ENCODE measurements around the gene TMPRSS9. TPM values are rescaled to one million over a fixed set of nuclear protein-coding genes. Genes with fewer than 3 reads are reported as not detected.

The TMPRSS9 gene
- total RNA-seq = 0.31 TPM

DNA sequence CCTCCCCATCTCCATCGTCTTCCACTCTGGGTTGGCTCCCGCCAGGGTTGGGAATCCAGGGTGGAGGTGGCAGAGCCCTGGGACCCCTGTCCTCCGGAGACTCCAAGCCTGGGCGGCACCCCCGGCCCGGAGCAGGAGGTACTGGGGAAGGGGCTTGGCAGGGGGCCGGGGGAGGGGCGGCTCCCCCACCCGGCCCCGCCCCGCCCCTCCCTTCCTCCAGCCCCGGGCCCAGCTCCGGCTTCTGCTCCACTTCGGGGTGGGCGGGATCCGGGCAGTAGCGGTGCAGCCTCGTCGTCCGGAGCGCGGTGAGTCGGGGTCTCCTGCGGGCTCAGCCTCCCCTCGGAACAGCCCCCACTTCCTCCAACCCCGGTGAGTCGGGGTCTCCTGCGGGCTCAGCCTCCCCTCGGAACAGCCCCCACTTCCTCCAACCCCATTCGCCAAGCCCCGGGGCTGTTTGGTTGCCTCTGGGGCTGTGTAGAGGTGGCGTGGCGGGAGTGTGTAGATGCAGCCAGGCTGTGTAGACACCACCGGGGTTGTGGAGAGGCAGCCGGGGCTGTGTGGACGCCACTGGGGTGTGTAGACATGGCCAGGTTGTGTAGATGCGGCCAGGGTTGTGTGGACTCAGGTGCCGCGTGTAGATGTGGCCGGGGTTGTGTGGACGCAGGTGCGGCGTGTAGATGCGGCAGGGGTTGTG is at the start of gene TMPRSS9:
Gene TMPRSS9, plus strand, starts transcription at position 274 of the 694 bp plus-strand sequence. CDS start 29,521 bp downstream, outside the sequence.
- no peak for DNase-seq

DNA sequence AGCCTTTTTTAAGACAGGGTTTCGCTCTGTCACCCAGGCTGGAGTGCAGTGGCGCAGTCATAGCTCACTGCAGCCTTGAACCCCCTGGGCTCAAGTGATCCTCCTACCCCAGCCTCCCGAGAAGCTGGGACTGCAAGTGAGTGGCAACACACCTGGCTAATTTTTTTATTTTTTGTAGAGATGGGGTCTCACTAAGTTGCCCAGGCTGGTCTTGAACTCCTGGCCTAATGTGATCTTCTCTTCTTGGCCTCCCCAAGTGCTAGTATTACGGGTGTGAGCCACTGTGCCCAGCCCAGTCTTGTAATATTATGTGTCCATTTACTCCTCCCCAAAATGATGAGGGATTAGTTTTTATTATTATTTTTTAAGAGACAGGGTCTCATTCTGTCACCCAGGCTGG is 49.0 kb upstream of the TMPRSS9 start:
- DNase-seq = no peak

DNA sequence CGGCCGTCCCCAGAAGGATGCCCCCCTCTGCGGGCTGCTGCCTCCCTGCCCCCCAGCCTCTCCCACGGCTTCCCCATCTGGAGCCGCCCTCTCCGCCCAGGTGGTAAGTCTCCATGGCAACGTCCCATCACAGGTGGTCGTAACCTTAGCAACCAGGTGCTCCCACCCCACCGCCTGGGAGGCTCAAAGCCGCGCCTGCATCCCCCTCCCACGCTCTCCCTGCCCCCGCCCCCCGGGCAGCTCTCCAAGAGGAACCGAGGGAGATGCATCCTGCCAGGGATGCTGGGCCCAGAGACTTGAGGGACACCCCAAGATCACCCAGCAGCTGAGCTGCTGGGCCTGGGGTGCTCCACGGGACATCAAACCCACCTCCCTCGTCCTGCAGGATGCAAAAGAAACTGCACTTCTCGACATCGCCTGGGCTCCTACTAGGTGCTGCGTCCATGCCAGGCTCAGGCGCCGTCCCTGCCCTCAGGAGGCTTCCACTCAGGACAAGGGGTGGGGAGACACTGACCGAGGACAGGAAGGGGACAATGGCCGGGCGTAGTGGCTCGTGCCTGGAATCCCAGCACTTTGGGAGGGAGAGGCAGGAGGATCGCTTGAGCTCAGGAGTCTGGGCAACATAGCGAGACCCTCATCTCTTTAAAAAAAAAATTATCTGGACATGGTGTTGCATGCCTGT is 47.1 kb upstream of the TMPRSS9 start:
- no peak for DNase-seq

DNA sequence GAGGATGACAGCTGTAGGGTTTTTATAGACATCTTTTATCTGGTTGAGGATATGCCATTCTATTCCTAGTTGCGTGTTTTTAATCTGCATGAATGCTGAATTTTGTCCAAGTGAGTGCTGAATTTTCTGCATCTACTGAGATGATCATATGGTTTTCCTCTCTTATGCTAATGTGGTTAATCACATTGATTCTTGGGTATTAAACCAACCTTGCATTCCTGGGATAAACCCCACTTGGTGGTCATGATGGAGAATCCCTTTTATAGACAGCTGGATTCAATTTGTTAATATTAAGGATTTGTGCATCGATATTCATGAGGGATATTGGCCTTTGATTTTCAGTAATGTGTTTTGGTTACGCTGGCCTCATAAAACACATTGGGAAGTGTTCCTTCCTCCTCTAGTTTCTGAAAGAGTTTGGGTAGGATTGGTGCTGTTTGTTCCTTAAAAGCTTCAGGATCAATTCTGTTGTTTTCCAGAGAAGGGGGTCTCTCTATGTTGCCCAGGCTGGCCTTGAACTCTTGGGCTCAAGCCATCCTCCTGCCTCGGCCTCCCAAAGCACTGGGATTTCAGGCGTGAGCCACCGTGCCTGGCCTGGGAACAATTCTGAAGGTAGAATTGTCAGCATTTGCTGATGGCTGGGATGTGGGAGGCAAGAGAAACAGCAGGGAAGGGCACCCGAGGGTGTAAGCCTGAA is 44.8 kb upstream of the TMPRSS9 start:
- no peak for DNase-seq

DNA sequence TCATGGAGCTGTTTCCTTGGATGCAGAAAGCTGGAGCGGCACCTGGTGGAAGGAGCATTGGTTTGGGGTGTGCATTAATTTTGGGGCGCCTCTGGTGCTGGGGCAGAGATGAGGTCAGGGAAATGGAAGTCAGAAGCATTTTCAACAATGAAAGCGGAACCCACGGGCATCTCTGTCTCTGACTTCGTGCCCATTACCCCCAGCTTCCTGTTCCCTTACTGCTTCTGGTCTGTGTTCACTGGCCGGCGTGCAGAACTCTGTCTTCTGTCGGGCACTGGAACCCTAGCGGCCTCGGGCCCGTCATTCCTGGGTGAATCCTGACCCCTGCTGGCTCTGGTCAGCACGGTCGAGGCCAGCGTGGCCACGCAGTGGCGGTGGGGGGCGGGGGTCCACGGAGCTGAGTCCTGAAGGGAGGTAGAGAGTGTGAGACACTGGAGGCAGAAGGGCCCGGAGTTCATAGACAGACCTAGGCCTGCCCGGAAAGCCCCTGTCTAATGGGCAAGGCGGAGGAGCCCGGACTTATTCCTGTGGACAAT is 44.2 kb upstream of the TMPRSS9 start:
- peak; percentile 69 for DNase-seq

DNA sequence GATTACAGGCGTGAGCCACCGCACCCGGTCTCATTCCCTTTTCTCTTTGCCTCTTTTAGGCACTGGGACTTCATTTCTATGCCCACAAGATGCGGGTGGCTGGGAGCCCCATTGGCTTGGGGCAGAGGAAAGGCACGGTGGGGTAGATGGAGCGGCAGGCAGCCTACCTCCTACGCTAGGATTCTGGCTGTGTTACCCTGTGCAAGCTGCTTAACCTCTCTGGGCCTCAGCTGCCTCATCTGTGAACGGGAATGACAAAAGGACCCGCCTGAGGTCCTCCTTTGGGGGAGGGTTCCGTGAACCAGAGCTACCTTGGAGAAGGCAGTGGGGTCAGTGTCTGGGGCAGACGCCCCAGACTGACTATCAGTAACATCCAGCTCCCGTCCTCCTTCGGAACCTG is 42.8 kb upstream of the TMPRSS9 start:
- no peak for DNase-seq

DNA sequence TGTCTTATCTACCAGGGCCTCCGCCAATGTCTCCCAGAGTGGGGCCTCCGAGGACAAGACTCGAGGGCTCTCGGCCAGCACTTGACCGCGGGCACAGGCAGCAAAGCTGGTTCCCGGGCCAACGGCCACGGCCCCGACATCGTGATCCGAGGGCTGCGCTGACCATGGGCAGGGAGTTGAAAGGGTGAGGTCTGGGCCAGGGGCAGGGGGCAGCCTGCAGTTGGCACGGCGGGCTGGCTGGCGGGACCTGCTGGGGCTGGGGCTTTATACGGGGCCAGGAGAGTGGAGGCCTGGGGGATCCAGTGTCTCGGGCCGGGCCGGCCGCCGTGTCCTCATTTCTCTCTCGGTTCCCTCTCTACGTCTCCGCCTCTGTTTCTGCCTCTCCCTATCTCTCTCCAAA is 42.3 kb upstream of the TMPRSS9 start:
- no peak for DNase-seq

DNA sequence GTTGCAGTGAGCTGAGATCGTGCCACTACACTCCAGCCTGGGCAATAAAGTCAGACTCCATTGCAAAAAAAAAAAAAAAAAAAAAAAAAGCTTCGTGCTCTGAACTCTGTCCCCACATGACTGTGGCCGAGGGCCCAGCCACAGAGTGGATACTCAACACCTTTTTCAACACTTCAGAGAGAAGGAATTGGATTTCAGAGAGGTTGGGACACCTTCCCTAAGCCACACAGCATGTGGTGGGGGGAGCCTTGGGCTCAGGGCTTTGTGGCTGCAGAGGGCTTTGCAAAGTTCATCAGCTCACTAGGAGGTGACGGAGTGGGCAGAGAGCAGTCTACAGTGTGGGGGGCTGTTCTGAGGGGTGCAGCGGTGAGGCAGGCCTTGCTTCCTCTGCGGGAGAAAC is 41.1 kb upstream of the TMPRSS9 start:
- no peak for DNase-seq

DNA sequence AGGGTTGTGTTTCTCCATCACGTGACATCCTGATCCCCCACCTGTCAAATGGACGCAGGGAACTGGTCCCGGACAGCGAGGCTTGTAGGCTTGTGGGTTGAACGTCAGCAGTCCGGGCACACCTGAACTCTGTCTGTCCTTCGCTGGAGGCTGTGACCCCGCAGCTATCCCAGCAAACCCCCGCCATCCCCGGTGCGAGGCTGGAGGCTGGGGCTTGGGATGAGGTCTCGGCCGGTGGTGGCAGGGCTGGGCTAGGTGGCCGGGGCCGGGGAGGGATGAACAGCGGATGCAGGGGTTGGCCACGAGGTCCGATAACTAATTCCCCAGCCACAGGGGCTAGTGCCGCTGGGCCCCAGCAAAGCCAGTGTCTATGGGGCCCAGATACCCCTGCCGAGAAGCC is 40.5 kb upstream of the TMPRSS9 start:
- no peak for DNase-seq

DNA sequence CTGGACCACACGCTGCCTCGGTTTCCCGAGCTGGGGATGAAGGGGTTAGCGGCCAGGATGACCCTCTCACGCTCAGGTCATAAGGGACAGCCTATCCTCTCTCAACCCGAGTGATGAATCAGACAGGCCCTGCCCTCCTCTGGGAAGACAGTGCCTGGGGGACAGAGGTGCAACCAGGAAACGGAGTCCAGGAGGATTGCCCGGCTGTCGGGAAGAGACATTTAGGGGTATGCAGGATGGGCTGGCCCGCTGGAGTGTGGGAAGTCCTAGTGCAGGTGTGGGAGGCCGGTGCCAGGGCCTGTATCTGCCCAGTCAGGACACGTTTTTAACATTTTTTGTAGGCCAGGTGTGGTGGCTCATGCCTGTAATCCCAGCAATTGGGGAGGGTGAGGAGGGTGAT is 40.0 kb upstream of the TMPRSS9 start:
- DNase-seq = no peak

DNA sequence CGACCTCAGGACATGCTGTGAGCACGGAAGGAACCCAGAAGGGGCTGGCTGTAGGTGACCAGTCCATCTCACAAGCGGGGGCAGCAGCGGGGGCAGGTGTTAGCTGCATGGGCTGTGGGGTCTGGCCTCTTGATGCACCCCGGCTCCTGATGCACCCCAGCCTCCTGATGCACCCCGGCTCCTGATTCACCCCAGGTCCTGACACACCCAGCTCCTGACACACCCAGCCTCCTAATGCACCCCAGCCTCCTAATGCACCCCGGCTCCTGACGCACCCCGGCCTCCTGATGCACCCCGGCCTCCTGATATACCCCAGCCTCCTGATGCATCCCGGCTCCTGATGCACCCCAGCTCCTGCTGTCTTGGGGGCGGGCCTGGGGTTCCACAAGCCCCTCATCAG is 39.1 kb upstream of the TMPRSS9 start:
- DNase-seq = no peak

DNA sequence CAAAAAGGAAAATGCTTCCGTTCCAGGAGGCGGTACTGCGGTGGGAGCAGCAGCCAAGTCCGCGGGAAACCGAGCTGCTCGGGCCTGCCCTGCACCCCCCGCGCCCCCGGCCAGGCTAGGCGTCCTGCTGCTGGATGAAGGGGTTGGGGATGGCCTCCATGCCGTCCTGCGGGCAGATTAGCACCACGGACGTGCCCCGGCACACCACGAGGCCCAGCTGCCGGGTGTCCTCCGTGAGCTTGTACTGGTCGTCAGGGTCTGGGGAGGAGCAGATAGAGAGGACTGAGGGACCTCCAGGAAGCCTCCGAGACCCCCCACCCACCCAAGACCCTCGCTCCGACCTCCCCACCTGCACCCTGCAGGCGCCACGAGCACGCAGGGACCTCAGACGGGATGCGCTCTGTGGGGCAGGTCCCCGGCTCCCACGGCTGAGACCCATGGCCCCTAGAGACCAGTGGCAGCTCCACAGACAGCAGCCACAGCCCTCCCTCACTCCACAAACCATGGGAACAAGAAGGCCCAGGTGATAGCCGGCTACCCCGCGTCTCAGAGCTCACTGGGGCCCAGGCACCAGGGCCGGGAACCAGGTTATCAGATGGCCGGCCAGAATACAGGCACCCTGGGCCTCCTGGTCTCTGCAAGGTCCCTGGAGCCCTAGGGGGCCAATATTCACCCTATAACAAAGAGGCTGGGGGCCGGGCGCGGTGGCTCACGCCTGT is 38.3 kb upstream of the TMPRSS9 start:
- DNase-seq = no peak

DNA sequence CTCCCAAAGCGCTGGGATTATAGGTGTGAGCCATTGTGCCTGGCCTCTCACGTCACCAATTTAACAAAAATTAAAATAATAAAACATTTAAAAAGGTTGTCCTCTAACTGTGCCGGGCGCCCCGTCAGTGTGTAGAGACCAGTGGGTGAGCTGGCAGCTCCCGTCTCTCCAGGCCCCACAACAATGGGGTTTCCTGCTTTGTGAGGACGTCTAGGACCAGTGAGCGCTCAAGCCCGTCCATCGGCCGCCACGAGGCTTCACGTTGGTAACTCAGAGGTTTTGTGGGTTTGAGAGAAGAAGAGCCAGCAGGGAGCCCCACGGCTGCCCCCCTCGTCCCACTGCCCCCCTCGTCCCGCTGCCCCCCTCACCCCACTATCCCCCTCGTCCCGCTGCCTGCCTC is 36.4 kb upstream of the TMPRSS9 start:
- no peak for DNase-seq

DNA sequence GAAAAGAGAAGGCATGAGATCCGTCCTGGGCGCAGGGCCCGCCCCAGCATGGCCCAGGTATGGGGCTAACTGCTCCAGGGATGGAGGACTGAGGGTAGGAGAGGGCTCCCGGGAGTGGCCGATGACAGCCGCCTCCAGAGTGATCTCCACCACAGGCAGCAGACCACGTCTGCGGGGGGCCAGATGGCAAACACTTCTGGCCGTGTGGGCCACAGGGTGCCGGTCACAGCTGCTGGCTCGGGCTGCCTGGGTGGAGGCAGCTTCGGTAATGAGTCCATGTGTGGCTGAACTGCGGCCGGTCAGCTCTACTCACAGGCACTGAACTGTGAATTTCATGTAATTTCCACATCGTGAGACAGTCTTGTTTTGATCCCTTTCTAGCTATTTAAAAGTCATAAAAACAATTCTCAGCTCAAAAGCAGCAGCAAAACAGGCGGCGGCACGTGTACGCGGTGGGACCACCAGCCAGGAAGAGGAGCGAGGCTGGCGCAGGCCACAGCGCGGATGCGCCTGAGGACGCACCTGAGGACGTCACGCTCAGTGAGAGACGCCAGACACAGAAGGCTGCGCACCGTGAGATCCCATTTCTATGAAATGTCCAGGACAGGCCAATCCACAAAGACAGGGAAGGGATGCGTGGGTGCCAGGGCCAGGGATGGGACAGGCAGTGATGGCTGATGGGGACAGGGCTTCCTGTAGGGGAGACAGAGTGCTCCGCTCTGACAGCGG is 35.7 kb upstream of the TMPRSS9 start:
- DNase-seq = no peak

DNA sequence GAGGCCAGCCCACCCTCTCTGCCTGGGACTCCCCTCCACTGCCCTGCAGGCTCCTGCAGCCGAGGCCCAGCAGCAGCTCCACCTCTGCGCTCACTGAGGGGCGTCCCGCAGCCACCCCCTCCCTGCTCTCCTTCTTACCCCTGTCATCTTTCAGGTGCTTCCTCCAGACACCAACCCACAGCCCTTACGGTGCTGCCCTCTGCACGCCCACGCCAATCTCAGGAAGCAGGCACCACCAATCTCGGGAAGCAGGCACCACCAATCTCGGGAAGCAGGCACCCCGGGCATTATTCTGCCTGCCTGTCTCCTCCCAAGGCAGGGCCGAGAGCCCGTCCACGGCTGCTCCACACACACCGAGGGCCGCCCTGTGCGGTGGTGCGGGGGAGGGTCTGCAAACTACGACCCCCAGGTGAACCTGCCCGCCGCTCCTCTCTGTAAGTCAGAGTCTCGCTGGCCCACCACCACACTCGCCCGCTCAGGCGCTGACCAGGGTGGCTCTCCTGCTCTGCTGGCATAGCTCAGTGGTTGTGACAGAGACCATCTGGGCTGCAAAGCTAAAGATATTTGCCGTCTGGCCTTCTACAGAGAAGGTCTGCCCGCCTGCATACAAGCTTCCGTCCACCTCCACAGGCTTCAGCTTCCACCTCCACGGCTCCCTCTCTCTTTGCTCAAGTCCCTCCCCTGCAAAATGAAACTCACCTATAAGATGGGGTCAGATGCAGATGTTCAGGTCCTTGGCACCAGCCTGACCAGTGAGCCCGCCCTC is 34.6 kb upstream of the TMPRSS9 start:
- no peak for DNase-seq

DNA sequence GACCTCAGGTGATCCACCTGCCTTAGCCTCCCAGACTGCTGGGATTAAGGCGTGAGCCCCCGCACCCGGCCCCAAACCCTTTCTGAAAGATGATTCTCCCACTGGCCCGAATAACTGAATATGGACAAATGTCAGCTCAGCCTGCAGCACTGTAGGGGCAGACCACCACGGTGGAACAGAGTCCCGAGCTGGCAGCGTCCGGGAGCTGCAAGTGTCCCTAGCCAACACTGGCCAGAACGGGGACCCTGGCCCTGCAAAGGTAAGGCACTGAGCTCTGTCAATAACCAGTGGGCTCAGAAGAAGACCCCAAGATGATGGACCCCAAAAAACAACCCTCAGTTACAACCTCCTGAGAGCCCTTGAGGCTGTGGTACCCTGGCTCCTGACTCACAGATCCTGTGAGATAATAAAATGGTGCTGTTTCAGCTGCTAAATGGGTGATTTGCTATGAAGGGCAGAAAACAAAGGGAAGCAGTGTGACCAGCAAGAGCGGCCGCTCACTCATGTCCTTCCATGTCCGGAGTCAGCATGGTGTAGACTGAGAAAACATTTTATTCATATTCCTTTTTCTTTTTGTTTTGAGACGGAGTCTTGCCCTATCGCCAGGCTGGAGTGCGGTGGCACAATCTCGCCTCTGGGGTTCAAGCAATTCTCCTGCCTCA is 33.2 kb upstream of the TMPRSS9 start:
- no peak for DNase-seq

DNA sequence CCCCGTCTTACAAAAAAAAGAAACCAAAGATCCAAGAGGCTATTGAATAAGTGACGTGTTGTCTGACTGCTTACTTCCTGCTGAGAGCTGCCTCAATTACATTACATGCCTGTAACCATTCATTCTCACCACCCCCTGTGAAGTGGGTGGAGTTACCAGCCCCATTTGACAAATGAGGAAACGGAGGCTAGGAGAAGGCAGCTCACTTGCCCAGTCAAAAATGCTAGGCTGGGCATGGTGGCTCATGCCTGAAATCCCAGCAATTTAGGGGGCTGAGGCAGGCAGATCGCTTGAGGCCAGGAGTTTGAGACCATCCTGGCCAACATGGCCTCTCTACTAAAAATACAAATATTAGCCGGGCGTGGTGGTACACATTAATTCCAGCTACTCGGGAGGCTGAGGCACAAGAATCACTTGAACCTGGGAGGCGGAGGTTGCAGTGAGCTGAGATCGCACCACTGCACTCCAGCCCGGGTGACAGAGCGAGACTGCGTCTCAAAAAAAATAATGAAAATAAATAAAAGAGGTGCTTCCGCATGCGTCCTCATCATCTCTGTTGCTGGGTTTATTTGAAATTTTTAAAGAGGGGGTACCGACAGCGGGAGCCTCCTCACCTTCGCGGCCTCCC is 32.2 kb upstream of the TMPRSS9 start:
- peak; percentile 46 for DNase-seq

DNA sequence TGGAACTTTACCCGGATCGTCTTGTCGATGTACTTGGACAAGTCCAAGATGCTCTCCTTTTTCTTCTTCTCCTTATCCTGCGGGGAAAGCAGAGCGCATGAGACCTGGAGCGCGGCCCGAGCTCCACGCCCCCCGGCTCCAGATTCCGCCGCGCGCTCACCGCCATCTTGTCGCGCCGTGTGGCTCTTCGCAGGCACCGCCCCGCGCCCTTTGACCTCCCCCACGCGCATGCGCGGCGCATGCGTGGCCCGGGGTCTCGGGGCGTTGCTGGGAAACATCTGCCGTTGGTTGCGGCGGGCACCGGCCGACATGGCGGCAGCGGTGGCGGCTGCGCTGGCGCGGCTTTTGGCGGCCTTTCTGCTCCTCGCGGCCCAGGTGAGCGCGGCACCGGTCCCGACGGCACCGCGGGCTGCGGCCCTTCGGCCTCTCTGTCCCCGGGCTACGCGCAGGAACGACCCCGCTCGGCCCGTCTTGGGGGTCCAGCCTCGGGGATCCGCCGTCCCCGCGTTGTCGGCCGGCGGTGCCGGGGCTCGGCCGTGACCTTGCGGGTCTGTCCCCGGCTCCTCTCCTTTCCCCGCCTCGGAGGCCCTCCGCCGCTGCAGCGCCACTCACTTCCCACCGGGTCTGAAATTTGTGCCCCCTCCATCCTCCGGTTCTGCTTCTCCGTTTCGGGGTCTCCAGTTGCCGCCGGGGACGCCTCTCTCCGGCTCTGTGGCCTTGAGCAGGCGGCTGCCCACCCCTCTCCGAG is 31.5 kb upstream of the TMPRSS9 start, which contains the start of the genes LSM7 and SPPL2B:
Gene LSM7, minus strand, starts transcription at position 186 of the 748 bp plus-strand sequence. Its CDS starts 20 bp downstream, at position 166.
Gene SPPL2B, plus strand, starts transcription at position 284 of the 748 bp plus-strand sequence. Its CDS starts 26 bp downstream, at position 310.
- DNase-seq = peak; percentile 97

DNA sequence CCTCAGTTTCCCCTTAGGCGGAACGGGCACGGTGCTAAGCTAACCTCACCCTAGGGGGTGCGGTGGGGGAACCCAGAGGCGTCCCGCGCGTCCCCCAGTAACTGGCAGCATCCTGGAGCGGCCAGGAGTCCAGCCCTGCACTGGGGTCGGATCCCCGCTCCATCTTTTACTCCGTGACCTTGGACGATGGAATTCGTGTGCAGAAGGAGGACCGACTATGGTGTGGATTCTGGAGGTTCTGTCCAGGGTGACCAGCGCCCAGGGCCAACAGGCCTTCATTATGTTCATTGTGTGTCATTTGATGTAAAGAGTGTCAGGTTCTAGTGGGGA is 31.0 kb upstream of the TMPRSS9 start:
- no peak for DNase-seq

All from tongue (tissue), 2 donors.